GM21526 (cell line): ENCODE data around the gene GATAD2A.
"Not testable (repeated sequence)": the region's sequence is repeated elsewhere in the genome, so short reads cannot be mapped to it uniquely, and the experiment has no call there.

ENCODE experiments used
- ATAC-seq: cut with Tn5 transposase; IDR thresholded peaks from one replicate; pipeline ENCODE4 v1.9.1; 2021; ENCODE audit warnings: moderate library complexity; ENCODE audit not compliant: unreplicated experiment, low FRiP score

GATAD2A gene

GRCh38 chr19:19445288-19445687 is 39.8 kb downstream of the GATAD2A start:
- no peak for ATAC-seq

GRCh38 chr19:19445911-19446361 is 40.5 kb downstream of the GATAD2A start:
- ATAC-seq = no peak

GRCh38 chr19:19446655-19447437 is 41.4 kb downstream of the GATAD2A start:
- ATAC-seq = no peak

- no peak for ATAC-seq
These were observed 42.2 kb downstream of the GATAD2A start for GRCh38 chr19:19447536-19448237.

GRCh38 chr19:19448238-19448544 is 42.7 kb downstream of the GATAD2A start:
- no peak for ATAC-seq

GRCh38 chr19:19451429-19452242 is 46.2 kb downstream of the GATAD2A start:
- ATAC-seq = no peak

GRCh38 chr19:19452243-19453124 is 47.0 kb downstream of the GATAD2A start:
- no peak for ATAC-seq

- ATAC-seq = no peak
These were observed 47.6 kb downstream of the GATAD2A start for GRCh38 chr19:19453125-19453454.

- not testable (repeated sequence) for ATAC-seq
These were observed 49.9 kb downstream of the GATAD2A start for GRCh38 chr19:19455166-19455919.

- ATAC-seq = no peak
These were observed 52.2 kb downstream of the GATAD2A start for GRCh38 chr19:19457671-19458070.

- no peak for ATAC-seq
These were observed 52.8 kb downstream of the GATAD2A start for GRCh38 chr19:19458110-19458816.

- no peak for ATAC-seq
These were observed 53.6 kb downstream of the GATAD2A start for GRCh38 chr19:19459073-19459472.

- ATAC-seq = no peak
These were observed 54.3 kb downstream of the GATAD2A start for GRCh38 chr19:19459707-19460251.

GRCh38 chr19:19460258-19460731 is 54.8 kb downstream of the GATAD2A start:
- ATAC-seq = no peak

GRCh38 chr19:19460761-19461265 is 55.3 kb downstream of the GATAD2A start:
- no peak for ATAC-seq

GRCh38 chr19:19461306-19461670 is 55.8 kb downstream of the GATAD2A start:
- ATAC-seq = no peak

GRCh38 chr19:19461671-19462622 is 56.5 kb downstream of the GATAD2A start:
- ATAC-seq = no peak
